GM15510 (cell line): ENCODE measurements around the gene PXDC1.

Experiments used
- POLR2A ChIP-seq: IDR thresholded peaks from 3 replicates; pipeline ENCODE4 v1.6.1; 2011; ENCODE audit warnings: borderline replicate concordance; ENCODE audit not compliant: insufficient read length; ENCODE audit errors: extremely low read depth

The PXDC1 gene

GRCh38 chr6:3751077-3751729 is at the start of gene PXDC1:
PXDC1 (minus strand) TSS chr6:3751713; CDS start chr6:3751531, 182 bp downstream.
- TF ChIP-seq POLR2A: no peak

DNA sequence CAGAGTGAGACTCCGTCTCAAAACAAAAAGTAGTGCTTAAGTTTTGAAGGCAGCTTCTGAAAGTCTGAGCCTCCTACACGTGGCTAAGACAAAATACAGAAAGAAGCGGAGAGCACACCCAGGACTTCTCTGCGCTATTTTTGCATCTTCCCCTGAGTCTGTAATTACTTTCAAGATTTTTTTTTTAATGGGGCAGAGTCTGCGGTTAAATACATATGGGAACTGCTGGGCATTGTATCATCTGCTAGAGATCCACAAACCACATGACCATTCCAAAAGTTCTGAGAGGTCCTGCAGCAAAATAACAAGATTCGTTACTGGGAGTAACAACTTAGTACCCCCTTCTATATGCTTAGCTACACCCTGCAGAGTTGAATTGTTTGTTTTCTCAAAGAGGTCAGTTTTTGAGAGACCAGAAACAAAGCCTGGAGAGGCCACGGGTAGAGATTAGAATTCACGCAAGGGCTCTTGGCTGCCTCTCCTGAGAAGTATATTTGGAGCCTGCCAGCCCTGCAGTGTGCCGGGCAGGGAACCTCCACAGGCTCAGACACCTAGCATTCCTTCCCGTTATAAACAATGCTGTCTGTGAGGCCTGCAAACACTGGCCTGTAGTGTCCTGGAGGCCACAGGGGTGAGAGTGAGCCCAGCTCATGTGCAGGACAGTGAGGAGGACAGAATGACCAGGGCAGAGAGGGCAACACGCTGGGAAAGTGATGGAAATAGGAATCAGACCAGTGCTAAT is 49.5 kb upstream of the PXDC1 start:
- no peak for TF ChIP-seq POLR2A

GRCh38 chr6:3799719-3800118 is 48.2 kb upstream of the PXDC1 start:
- TF ChIP-seq POLR2A: no peak

- TF ChIP-seq POLR2A: no peak
Measured at GRCh38 chr6:3798055-3798919, 46.8 kb upstream of the PXDC1 start.

GRCh38 chr6:3797231-3798054 is 45.9 kb upstream of the PXDC1 start:
- TF ChIP-seq POLR2A: no peak

GRCh38 chr6:3796719-3797041 is 45.2 kb upstream of the PXDC1 start:
- no peak for TF ChIP-seq POLR2A

GRCh38 chr6:3795836-3796718 is 44.6 kb upstream of the PXDC1 start:
- no peak for TF ChIP-seq POLR2A

- no peak for TF ChIP-seq POLR2A
Measured at GRCh38 chr6:3794092-3794491, 42.6 kb upstream of the PXDC1 start.

- TF ChIP-seq POLR2A: no peak
Measured at GRCh38 chr6:3793545-3793944, 42.0 kb upstream of the PXDC1 start.

GRCh38 chr6:3791526-3792203 is 40.2 kb upstream of the PXDC1 start:
- TF ChIP-seq POLR2A: no peak

GRCh38 chr6:3789896-3790558 is 38.5 kb upstream of the PXDC1 start:
- TF ChIP-seq POLR2A: no peak

DNA sequence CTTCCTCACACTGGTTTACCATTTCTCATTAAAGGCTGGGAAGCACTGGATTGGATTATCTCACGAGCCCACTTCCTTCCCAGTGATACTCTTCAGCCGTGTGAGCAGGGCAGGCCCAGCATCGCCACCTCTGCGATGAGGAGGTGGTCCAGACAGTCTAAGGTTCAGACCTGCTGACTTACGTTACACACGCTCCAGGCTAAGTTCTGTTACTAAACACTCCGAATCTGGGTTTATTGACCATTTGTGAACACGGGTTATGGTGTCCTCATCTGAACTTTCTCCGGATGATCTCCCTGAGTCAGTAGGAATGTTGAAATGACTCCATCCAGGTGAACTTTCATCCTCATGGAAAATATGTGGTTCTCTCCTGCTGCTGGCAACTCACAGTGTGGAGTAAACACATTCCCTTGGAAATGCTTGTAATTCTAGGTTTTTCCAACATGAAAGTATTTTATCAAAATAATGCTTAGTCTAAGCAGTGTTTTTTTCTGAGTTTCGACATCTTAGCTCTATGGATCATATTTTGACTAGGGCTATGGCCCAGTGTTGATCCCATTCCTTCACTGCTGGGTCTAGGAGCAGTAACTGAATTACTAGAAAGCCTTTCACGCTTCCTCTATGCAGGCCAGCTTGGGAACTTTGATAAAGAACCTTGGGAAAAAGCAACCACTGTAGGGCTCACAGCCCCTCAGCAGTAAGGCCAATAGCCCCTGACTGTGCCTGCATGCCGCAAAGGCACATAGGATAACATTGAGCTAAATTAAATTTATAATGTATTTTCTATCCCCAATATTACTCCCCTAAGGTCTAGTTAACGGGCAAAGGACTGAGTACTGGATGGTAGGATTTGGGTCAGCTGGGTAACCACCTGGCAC is 37.7 kb upstream of the PXDC1 start:
- TF ChIP-seq POLR2A: no peak

GRCh38 chr6:3788408-3789017 is 37.0 kb upstream of the PXDC1 start:
- no peak for TF ChIP-seq POLR2A
